IPS-NIHi7 (cell line): ENCODE results near the gene SDK1.
A peak's percentile ranks its signal among the peaks of the same experiment; 100 is the strongest.

ENCODE experiments used
- DNase-seq: peaks from one replicate; pipeline ENCODE4 v3.0.0; 2012; ENCODE audit warnings: mixed read lengths; ENCODE audit errors: extremely low spot score

The SDK1 gene

DNA sequence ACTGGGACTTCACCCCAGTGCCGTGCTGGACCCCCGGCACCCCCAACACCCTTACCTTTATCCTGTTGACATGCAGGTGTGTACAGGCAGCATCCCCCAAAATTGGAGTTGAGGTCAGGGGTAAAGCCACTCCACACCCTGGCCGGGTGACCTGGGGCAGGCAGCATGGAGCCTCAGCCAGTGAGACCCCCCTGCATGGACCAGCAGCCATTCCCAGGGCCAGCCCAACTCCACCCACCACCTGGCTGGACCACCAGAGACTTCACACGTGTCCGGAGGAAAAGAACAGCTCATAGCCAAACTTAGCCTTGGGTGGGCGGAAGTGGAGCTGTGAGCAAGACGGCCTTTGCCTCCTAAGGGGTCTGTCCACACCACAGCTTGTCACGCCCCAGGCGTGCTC lies 968.0 kb downstream of the SDK1 start:
- peak; percentile 6 for DNase-seq

- DNase-seq: no peak
Measured at GRCh38 chr7:4269746-4270145, 968.7 kb downstream of the SDK1 start.

GRCh38 chr7:4270268-4270667 lies 969.2 kb downstream of the SDK1 start:
- DNase-seq: no peak

GRCh38 chr7:4270941-4271715 lies 970.1 kb downstream of the SDK1 start:
- no peak for DNase-seq

GRCh38 chr7:4271716-4272015 lies 970.6 kb downstream of the SDK1 start:
- no peak for DNase-seq

DNA sequence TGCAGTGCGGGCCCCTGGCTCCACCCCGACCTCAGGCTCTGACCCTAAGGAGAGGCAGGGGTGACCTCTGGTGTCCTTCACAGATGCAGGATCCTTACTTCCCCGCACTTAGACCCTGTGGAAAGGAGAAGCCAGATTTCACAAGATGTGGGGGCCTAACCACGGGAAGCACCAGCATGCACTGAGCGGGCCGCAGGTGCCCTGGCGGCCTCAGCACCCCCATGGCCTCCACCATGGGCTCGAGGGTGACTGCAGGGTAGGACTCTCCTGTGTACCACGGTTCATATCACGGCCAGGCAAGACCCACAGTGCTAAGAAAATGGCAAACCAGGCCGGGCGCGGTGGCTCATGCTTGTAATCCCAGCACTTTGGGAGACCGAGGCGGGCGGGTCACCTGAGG lies 971.1 kb downstream of the SDK1 start:
- DNase-seq: no peak

GRCh38 chr7:4273566-4274230 lies 972.6 kb downstream of the SDK1 start:
- DNase-seq: no peak

DNA sequence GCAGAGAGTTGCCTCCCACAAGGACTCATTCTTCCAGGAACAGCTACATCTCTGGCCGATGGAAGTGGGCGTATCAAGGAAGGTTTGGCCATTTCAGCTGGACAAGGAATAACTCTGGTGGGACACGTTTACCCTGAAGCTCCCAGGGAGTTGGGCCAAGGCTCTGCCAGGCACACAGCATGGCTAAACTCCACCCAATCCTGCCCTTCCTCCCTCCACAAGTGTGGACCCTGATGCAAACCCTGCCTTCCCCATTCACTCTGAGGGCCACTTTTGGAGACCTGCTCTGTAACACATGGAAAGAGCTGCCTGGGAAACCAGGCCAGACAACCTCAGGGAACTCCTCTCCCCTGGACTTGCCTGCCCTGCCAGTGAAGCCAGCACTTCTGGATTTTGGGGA lies 973.2 kb downstream of the SDK1 start:
- DNase-seq: no peak

GRCh38 chr7:4277936-4278335 lies 976.9 kb downstream of the SDK1 start:
- no peak for DNase-seq

DNA sequence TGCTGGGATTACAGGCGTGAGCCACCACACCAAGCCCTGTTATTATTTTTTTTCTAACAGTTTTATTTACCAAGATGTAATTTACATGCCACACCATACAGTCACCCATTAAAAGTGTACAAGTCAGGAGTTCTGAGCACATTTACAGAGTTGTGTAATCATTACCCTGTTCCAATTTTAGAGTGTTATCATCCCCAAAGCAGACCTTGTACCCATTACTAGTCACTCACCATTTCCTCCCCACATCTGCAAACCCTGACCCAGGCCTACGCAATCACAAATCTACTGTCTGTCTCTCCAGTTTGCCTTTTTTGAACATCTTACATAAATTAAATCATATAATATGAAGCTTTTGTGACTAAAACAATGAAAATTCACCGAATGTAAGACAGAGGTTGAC lies 978.2 kb downstream of the SDK1 start:
- no peak for DNase-seq

- DNase-seq: no peak
Measured at GRCh38 chr7:4281231-4281993, 980.4 kb downstream of the SDK1 start.

- DNase-seq: peak; percentile 3
Measured at GRCh38 chr7:4282434-4283223, 981.6 kb downstream of the SDK1 start.

- DNase-seq: no peak
Measured at GRCh38 chr7:4286351-4286750, 985.3 kb downstream of the SDK1 start.

GRCh38 chr7:4288791-4289394 lies 987.8 kb downstream of the SDK1 start:
- no peak for DNase-seq

- DNase-seq: no peak
Measured at GRCh38 chr7:4297165-4297917, 996.3 kb downstream of the SDK1 start.

- DNase-seq: no peak
Measured at GRCh38 chr7:4297918-4298219, 996.8 kb downstream of the SDK1 start.

DNA sequence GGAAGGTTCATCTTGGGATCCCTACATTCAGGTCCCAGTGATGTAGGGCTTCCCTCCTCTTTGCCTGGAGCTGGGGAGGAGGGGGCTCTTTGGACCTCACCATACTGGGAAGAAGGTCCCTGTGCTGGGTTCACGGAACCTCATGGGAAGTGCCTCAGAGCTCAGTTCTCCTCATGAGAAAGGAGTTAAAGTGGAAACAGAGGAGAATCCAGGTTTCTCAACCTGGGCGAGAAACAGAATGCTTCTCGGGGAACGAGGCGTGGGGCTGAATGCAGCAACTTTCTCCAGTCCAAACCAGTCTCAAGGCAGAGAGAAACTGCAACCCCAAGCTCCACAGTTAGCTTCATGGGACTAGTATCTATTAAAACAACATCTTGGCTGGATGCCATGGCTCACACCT lies 998.4 kb downstream of the SDK1 start:
- DNase-seq: no peak

DNA sequence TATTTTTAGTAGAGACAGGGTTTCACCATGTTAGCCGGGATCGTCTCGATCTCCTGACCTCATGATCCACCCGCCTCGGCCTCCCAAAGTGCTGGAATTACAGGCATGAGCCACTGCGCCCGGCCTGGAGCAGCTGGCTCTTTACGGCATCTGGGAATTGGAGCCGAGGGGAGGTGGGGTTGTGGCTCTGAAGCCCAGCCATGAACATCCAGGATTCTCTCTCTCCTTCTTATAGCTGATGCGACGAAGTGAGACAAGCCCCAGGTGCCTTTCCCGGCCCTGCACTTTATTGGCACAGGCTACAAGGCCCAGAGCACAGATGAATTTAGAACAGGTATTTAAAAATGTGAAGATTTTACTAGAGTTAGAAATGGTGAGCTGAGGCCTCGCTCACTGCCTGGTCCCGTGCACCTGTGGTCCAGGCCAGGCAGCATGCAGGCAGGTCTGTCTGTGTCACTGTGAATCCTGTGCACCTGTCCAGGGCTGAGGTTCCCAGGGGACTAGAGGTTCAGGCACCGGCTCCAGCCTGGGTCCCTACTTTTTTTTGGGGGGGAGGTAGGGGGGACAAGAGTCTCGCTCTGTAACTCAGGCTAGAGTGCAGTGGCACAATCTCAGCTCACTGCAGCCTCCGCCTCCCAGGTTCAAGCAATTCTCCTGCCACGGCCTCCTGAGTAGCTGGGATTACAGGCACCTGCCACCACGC lies 1001.3 kb downstream of the SDK1 start:
- DNase-seq: no peak

- DNase-seq: peak; percentile 24
Measured at GRCh38 chr7:4307316-4308204, 1006.5 kb downstream of the SDK1 start.

GRCh38 chr7:4308205-4308590 lies 1007.1 kb downstream of the SDK1 start:
- no peak for DNase-seq
